GM12801 (cell line): ENCODE measurements around the gene ZNF784.

Experiments
- CTCF ChIP-seq: IDR thresholded peaks from one replicate; pipeline ENCODE4 v1.5.1; 2011; ENCODE audit warnings: control low read depth; ENCODE audit not compliant: insufficient read length; ENCODE audit errors: extremely low read depth

Gene ZNF784

DNA sequence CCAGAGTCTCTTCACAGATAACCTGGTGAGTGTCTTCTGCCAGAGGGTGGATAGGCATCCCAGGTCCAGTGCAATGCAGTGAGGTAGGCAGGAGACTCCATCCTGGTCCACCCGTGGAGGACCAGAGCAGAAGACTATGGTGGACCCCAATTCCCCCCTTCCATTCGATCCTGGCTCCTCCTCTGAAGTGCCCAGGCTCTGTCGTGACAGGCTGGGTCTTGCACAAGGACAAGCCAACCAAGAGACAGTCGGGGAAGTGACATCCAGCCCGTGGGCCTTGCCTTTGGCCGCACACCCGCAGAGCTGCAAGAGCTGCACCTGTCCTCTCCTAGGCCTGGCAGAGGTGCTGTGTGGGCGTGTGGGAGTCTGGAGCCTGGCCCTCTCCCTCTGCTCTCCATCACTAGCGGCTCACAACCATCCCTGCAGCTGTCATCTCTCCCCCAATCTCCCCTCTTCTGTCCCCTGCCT is 3.1 kb downstream of the ZNF784 start:
- TF ChIP-seq CTCF, result no peak

- no peak for TF ChIP-seq CTCF
Observed at GRCh38 chr19:55620410-55621204, 3.8 kb downstream of the ZNF784 start.

DNA sequence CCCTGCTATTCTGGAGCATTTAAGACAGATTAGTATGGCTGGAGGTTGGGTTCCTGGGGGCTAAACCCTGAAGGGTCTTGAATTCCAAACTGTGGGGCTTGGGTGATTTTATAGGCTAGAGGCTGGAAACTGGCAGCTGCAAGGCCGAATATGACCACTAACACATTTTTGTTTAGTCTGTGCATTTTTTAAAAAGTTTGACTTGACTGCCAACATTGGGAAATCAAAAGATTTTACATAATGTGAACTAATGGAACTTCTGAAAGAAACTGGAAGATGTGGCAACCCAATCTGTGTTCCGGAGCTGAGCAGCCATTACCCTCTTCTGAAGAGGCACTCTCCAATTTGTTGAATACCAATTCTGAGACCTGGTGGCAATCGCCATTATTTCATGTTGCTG is 5.1 kb downstream of the ZNF784 start:
- no peak for TF ChIP-seq CTCF

- no peak for TF ChIP-seq CTCF
Observed at GRCh38 chr19:55618426-55618825, 5.9 kb downstream of the ZNF784 start.

DNA sequence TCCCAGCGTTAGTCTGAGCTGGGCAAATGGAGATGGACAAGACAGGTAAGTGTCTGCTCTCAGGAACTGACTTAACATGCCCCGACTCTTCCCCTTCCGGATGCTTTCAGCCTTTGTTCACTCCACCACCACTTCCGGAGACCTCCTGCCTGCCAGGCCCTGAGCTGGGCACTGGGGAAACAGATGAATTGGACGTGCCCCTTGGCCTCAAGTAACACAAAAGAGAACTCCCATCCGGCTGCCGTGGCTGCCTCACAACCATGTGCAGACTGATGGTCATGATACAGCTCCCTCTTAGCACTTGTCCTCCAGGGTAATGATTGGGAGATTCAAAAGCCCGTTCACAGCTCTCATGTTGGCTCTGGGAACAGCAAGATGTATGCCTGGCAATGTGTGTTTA is 6.9 kb downstream of the ZNF784 start:
- TF ChIP-seq CTCF, result no peak

GRCh38 chr19:55616395-55616875 is 7.9 kb downstream of the ZNF784 start:
- no peak for TF ChIP-seq CTCF

DNA sequence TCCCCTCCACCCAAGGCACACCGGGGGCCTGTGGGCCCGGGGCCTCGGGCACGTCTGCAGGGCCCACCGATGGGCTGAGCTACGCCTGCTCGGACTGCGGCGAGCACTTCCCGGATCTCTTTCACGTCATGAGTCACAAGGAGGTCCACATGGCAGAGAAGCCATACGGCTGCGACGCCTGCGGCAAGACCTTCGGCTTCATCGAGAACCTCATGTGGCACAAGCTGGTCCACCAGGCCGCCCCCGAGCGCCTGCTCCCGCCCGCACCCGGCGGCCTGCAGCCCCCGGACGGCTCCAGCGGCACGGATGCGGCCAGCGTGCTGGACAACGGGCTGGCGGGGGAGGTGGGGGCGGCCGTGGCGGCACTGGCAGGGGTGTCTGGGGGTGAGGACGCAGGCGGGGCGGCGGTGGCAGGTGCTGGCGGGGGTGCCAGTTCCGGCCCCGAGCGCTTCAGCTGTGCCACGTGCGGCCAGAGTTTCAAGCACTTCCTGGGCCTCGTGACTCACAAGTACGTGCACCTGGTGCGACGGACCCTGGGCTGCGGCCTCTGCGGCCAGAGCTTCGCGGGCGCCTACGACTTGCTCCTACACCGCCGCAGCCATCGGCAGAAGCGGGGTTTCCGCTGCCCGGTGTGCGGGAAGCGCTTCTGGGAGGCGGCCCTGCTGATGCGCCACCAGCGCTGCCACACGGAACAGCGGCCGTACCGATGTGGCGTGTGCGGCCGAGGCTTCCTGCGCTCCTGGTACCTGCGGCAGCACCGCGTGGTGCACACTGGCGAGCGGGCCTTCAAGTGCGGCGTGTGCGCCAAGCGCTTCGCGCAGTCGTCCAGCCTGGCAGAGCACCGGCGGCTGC is 8.6 kb downstream of the ZNF784 start:
- no peak for TF ChIP-seq CTCF
